HuH-7.5 (cell line): ENCODE results near the gene ARMC9.
"Not testable (repeated sequence)": the region's sequence is repeated elsewhere in the genome, so short reads cannot be mapped to it uniquely, and the experiment has no call there.

Experiments used
- DNase-seq: peaks from one replicate; pipeline ENCODE4 v3.0.0; 2011; ENCODE audit warnings: low spot score

The ARMC9 gene

GRCh38 chr2:231245249-231246094, 47.0 kb downstream of the ARMC9 start:
- DNase-seq: no peak

GRCh38 chr2:231246171-231246842, 47.9 kb downstream of the ARMC9 start:
- no peak for DNase-seq

DNA sequence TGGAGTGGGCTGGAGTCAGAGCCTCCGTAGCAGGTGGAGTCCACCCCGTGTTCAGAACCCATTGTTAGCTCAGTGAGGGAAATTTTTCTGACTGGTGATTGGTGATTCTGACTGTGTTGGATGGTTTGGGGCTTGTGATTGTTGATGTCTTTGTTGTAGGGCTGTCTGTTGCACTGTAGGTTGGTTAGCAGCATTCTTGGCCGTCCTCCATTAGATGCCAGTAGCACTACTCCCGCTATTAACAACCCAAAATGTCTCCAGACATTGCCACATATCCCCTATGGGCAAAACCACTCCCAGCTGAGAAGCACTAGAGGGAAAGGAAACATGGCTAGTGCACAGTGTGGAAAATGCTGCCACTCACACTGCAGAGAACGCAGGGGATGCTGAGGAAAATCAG, 51.7 kb downstream of the ARMC9 start:
- no peak for DNase-seq

- no peak for DNase-seq
Observed at GRCh38 chr2:231250698-231251097, 52.3 kb downstream of the ARMC9 start.

DNA sequence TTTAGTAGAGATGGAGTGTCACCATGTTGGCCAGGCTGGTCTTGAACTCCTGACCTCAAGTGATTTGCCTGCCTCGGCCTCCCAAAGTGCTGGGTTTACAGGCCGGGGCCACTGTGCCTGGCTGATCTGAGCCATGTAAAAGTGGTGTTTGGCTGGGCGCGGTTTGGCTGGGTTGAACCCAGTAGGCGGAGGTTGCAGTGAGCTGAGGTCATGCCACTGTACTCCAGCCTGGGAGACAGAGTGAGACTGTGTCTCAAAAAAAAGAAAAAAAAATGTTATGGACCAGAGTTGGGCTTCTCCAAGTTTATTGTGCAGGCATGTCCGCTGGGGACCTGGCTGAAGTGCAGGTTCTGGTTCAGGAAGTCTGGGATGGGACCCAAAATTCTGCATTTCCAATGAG, 54.9 kb downstream of the ARMC9 start:
- DNase-seq: not testable (repeated sequence)

- no peak for DNase-seq
Observed at GRCh38 chr2:231256494-231256893, 58.1 kb downstream of the ARMC9 start.

- no peak for DNase-seq
Observed at GRCh38 chr2:231257763-231258162, 59.3 kb downstream of the ARMC9 start.

DNA sequence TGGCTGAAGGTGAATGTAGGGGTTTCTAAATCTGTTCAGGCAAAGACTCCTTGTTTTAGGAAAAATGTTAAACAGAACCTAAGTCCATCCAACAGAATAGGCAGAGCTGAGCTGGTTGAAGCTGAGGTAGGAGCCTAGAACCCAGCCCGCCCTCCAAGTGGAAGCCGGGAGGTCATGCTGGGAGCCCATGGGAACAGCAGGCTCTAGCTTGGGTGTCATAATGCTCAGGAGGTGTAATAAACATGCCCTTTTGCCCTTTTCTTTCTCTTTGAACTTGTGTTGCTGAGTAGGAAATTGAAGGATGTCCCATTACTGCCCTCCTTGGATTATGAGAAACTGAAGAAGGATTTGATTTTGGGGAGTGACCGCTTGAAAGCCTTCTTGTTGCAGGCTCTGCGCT, 60.3 kb downstream of the ARMC9 start:
- no peak for DNase-seq

DNA sequence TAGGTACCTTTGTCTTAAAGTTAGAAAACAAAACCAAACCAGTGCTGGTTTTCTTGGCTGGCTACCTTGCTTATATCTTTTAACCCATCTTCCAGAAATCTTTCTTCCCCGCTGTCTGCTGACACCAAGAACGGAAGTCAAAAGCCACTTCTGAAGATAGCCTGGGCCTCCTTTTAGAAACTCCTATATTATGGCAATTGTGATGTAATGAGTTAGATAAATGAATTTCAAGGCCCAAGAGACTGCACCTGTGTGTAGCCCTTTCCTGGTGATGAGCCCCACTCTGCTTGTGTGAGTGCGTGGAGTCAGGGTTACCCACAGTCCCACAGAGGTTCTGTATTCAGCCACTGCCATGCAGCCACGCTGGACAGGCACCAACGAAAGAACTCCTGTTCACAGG, 60.7 kb downstream of the ARMC9 start:
- DNase-seq: no peak

- DNase-seq: no peak
Observed at GRCh38 chr2:231260442-231261208, 62.2 kb downstream of the ARMC9 start.

DNA sequence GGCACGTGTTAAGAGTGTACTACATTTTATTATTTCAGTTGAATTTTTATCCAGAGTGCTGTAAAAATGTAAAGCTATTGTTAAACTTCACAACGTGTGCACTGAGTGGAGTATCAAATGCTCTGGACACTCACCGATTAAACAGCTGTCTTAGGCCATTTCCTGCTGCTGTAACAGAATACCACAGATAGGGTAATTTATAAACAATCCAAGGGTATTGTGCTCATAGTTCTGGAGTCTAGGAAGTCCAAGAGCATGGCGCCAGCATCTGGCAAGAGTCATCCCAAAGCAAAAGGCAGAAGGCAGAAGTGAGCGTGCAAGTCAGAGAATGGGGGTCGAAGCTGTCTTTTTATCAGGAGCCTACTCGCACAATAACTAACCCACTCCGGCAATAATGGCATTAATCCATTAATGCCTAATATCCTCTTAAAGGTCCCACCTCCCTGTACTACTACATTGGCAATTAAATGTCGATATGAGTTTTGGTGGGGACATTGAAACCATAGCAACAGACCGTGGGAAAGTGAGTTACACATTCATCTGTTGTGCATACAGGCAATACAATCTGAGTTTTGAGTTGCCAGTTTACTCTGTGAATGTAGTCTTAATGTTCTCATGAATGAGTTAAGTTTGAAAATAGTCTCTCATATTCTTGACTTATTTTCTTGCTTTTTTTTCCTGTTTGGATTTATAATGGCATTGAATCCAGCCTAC, 64.8 kb downstream of the ARMC9 start:
- no peak for DNase-seq

DNA sequence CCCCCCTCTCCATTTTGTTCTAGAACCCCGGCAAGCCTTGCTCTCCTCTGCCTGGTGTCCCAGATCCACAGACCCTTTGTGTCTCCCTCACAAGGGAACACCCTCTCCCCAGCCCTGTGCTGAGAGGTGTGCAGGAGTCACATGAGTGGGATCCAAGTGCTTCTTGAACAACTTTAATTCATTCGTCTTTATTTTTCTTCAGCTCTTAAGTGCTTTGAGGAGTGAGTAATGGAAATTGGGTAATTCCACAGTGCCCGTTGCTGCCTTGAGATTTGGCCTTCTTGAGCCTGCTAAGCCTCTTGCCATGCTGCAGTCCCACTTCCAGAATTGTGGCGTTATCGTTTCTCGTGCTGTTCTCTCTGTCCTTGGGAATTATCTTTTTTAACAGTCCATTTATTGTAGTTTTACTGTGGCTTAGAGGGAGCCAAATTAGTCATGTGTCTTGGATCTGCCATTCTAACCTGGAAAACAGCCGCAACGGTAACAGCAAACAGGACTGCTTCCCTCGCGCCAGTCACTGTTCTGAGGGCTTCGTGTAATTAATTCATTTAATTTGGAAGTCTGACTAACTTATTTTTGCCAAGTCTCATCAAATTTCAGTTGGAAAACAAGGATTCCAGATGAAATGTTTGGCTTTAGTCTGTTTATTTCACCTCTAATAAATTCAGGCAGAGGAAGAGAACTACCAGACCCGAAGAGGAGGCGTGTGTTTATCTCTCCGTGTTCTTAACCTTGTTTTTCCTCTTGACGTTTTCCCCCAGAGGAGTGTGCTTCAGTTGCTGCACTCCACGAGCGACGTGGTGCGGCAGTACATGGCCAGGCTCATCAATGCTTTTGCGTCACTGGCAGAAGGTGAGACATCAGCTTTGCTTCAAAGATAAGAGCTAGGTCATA, 72.0 kb downstream of the ARMC9 start:
- DNase-seq: no peak

DNA sequence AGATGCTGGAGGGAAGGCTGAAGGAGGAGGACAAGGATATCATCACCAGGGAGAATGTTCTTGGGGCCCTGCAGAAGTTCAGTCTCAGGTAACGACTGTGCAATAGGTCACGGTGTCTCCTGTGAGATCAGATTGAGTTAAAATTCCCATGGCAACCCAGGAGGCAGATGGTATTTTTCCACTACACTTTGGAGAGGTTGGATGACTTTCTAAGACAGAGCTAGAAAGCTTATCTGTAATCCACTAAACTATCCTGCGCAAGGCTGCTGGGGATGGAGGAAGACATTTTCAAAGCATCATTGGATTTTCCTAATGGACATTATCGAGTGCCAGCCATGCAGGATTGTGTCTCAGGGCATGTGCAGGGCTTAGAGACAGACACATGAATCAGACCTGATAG, 74.6 kb downstream of the ARMC9 start:
- no peak for DNase-seq

DNA sequence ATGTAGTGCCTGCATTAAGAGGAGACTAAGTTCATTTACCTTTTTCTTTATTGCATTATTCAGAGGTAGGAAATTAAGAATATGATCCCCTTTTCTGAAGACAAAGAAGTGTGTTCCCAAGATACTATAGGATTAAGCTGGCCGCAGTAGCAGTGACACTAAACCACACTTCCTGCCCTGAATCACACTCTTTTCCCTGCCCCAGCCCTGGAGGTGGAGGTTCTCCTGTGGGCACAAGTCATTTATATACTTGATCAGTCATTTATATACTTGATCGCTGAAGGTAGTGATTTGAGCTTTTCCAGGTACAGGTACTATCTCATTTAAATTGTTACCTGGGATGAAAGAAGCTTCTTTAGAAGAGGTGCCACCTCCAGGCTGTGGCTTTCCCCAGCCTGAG, 78.6 kb downstream of the ARMC9 start:
- DNase-seq: no peak

DNA sequence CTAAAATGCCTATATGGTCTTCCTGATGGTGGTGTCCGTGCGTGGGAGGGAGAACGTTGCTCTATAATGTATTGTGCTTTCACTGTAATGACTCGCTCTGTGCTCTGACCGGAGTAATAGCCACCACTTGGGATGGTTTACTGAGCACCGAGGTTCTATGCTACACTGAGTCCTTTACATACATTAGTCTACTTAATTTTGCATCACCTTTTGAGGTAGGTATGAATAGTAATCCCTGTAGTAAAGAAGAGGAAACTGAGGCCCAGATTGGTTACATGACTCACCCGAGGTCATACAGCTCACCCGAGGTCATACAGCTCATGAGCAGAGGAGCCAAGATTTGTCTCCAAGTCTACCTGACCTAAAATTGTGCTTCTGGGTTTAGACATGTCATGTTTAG, 79.5 kb downstream of the ARMC9 start:
- no peak for DNase-seq

DNA sequence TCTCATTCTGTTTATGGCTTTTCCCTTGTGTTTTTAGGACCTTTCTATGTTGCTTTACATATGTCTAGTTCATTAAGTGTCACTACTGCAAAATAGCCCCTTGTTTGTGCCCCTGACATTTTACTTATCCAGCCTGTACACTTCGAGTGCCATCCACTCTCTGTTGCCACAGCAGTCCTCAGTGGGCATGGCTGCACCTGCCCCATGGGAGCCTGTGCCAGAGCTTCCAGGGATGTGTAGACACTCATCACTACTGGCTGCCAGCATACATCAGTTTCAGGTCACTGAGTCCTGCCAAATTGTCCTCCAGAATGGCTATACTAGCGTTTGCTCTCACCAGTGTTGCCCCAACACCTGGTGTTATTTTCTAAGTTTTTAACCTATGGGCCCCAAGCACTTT, 80.4 kb downstream of the ARMC9 start:
- DNase-seq: no peak

DNA sequence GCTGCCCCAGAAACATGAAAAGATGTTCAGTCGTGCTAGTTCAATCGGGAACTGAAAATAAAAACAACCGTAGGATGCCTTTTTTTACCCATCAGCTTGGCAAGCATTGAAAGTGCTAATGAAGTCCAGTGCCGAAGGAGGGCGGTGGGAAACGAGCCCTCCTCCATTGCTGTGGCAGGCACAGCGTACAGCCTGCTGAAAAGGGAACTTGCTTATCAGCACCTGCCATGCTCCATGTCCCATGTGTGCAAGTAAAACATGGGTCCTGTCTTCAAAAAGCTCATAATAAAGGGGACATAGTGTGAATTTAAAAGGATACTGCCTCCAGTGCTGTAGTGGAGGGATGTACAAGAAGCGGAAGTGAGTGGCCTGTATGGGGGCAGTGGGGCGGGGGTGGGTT, 82.4 kb downstream of the ARMC9 start:
- no peak for DNase-seq

GRCh38 chr2:231284296-231284695, 85.9 kb downstream of the ARMC9 start:
- no peak for DNase-seq

DNA sequence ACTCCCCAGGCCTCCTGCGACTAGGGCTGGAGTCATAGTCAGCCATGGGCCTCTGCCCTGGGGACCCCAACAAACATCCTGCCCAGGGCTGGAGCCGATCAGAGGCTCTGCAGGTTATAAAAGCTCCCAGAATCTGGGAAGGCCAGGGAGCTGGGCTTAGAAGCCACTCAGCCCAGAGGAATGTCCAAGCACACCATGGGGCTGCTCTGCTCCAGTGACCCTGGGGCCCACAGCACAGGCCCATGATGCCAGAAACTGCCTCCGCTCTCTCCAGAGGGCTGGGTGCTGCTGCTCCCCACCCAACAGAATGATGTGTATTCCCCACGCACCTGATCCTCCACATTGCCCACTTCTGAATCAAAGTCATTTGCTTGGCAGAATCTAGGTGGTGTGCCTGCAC, 88.5 kb downstream of the ARMC9 start:
- no peak for DNase-seq

- no peak for DNase-seq
Observed at GRCh38 chr2:231287696-231288095, 89.3 kb downstream of the ARMC9 start.

- no peak for DNase-seq
Observed at GRCh38 chr2:231288590-231288989, 90.2 kb downstream of the ARMC9 start.
